GM18499 (cell line): ENCODE results near the gene ABHD17A.
"Not testable (repeated sequence)": the region's sequence is repeated elsewhere in the genome, so short reads cannot be mapped to it uniquely, and the experiment has no call there.

Experiments
- ATAC-seq: cut with Tn5 transposase; IDR thresholded peaks from one replicate; pipeline ENCODE4 v1.9.1; 2021; ENCODE audit warnings: moderate number of reproducible peaks; ENCODE audit not compliant: insufficient read depth, unreplicated experiment

Gene ABHD17A

DNA sequence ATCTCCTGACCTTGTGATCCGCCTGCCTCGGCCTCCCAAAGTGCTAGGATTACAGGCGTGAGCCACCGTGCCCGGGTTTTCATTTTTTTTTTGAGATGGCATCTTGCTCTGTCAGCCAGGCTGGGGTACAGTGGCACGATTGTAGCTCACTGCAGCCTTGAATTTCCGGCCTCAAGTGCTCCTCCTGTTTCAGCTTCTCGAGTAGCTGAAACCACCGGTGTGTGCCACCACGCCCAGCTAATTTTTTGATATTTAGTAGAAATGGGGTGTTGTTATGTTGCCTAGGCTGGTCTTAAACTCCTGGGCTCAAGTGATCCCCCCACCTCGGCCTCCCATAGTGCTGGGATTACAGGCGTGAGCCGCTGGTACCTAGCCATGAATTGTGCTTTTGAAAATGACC, 25.8 kb upstream of the ABHD17A start:
- ATAC-seq = no peak

DNA sequence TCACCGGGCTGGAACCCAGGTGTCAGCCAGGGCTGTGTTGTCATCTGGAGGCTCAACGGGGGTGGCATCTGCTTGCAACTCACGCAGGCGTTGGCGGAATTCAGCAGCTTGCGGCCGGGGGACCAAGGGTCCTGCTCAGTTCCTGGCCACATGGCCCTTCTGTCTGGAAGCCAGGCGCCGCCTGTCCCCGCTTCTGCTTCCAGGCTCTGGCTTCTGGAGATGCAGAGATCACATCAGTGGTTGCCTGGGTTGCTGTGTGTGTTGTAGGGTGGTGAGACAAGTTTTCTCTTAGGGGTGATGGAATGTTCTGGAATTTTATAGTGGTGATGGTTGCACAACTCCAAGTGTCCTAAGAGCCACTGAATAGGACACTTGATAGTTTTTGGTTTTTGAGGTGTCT, 24.9 kb upstream of the ABHD17A start:
- ATAC-seq = no peak

DNA sequence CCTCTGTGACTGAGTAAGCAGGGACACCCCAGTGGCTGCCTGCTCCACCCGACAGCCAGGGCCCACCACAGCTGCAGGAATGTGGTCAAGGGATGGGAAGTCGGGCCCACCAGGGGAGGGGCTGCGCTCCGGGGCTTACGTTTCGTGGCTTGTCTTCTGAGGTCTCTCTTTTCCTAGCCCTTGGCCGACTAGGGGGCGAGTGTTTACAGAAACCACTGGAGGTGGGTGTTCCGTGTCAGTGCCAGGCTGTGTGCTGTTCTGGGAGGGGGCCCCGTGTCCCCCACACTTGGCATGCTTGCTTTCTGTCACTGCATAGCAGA, 24.4 kb upstream of the ABHD17A start:
- no peak for ATAC-seq

GRCh38 chr19:1908364-1908678, 23.0 kb upstream of the ABHD17A start:
- ATAC-seq = no peak

- no peak for ATAC-seq
Measured at GRCh38 chr19:1907563-1908363, 22.5 kb upstream of the ABHD17A start.

DNA sequence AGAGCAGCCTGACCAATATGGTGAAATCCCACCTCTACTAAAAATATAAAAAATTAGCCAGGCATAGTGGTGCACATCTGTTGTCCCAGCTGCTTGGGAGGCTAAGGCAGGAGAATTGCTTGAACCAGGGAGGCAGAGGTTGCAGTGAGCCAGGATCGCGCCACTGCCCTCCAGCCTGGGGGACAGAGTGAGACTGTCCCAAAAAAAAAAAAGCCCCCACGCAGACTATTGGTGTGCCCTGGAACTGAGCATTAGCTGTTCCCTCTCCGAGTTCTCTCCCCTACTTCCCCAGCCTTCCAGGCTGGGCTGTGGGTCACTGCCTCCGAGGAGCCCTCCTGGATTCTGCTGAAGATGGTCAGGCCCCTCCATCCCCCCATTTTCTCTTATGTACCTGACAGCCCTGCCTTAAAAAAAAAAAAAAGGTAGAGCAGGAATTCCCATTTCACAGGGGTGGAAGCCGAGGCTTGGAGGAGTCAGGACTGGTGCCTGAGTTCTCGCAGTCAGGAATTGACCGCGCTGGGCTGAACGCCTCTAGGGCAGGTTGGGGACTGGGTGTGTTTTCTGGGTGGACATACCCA, 21.8 kb upstream of the ABHD17A start:
- ATAC-seq = no peak

DNA sequence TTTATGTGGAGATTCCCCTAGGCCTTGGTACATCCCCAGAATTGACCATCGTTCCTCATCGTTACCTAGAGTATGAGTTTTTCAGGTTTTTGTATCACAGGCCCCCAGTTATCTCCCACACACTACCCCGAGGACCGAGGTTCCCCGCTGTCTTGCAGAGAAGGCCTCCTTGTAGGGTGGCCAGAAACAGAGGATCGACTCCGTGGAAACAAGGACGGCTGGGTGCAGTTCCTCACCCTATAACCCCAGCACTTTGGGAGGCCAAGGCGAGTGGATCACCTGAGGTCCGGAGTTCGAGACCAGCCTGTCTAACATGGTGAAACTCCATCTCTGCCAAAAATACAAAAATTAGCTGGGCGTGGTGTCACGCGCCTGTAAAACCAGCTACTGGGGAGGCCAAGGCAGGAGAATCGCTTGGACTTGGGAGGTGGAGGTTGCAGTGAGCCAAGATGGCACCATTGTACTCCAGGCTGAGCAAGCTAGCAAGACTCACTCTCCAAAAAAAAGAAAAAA, 20.6 kb upstream of the ABHD17A start:
- no peak for ATAC-seq

GRCh38 chr19:1905110-1905862, 20.0 kb upstream of the ABHD17A start, which contains the start of the genes ADAT3 and SCAMP4:
Gene ADAT3 (plus strand): TSS chr19:1905399. CDS start chr19:1912048, 6,649 bp downstream.
Gene SCAMP4 (plus strand): TSS chr19:1905399. CDS start chr19:1915020, 9,621 bp downstream.
- ATAC-seq = peak; percentile 46

GRCh38 chr19:1904860-1905109, 19.5 kb upstream of the ABHD17A start:
- ATAC-seq = peak; percentile 19

GRCh38 chr19:1902923-1903322, 17.6 kb upstream of the ABHD17A start:
- no peak for ATAC-seq

DNA sequence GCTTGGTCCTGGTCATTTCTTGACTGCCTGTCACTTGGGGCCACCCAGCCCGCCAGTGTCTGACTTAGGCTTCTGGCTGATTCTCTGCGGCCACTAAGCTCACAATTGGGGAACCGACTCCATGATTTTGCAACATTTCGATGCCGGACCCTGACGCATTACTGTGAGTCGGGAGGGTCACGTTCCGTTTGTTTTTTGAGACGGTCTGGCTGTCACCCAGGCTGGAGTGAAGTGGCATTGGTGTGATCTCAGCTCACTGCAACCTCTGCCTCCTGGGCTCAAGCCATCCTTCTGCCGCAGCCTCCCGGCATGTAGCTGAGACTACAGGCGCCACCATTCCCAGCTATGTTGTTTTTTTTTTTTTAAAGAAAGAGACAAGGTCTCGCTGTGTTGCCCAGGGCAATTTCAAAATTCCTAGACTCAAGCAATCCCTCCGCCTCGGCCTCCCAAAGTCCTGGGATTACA, 16.7 kb upstream of the ABHD17A start:
- no peak for ATAC-seq

DNA sequence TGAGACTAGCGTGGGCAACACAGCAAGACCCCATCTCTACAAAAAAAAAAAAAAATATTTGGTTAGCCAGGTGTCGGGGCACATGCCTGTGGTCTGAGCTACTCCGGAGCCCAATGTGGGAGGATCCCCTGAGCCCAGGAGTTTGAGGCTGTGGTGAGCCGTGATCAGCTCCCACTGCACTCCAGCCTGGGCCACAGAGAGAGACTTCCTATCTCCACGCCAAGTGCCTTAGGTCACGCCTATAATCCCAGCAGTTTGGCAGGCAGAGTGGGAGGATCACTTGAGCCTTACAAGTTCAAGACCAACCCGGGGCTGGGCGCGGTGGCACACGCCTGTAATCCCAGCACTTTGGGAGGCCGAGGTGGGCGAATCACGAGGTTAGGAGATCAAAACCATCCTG, 11.2 kb upstream of the ABHD17A start:
- ATAC-seq = no peak

- ATAC-seq = no peak
Measured at GRCh38 chr19:1893791-1894190, 8.5 kb upstream of the ABHD17A start.

- no peak for ATAC-seq
Measured at GRCh38 chr19:1889907-1890306, 4.6 kb upstream of the ABHD17A start.

GRCh38 chr19:1888385-1888784, 3.1 kb upstream of the ABHD17A start:
- ATAC-seq = no peak

GRCh38 chr19:1886360-1886759, 1.1 kb upstream of the ABHD17A start:
- not testable (repeated sequence) for ATAC-seq

- no peak for ATAC-seq
Measured at GRCh38 chr19:1884719-1885334, 469 bp downstream of the ABHD17A start.

GRCh38 chr19:1884291-1884718, 991 bp downstream of the ABHD17A start:
- ATAC-seq = no peak

- ATAC-seq = no peak
Measured at GRCh38 chr19:1883784-1884183, 1.5 kb downstream of the ABHD17A start.

DNA sequence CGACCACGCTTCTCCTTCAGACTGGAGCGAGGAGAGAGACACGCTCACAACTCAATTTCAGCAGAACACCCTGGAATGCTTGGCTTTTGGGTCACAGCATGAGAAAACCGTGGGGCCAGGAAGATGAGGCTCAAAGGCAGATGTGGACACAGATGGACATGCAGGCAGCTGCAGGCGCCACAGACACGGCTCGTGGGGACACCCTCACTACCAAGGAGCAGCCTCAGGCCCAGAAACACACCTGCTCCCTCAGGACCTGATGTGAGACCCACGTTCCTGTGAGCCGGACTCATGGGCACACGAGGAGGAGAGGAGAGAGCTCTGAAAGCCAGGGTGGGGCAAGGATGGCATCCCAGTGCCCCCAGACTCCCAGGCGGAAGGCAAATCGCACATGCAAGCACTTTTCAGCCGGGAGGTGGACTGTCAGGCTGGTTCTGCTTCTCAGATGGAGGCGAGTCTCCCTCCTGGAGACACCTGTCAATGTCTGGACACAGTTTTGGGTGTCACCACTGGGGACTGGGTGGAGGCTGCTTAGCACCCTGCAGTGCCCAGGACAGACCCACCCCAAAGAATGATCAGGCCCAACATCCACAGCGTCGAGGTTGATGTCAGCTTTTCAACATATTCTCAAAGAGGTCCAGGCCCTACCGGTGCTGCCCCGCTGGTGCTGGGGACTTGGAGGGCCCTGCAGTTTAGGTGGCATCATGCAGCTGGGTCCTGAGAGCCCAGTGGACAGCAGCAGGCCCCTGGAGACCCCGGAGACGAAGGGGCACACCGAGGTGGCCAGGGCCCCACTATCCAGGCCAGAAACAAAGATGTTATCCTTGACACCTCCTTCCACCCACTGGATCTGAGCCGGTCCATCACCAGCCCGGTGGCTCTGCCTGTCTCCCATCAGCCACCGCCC, 2.3 kb downstream of the ABHD17A start:
- ATAC-seq = no peak
